WTC11 (cell line): ENCODE data around the gene ADGRF5.

ENCODE experiments used
- FOXP1 ChIP-seq: sonication (generic); formaldehyde crosslinking; IDR thresholded peaks from 2 replicates; pipeline ENCODE4 v1.8.0; 2022; ENCODE audit warnings: missing genetic modification reagents, mild to moderate bottlenecking, moderate library complexity, borderline replicate concordance
- IRF2 ChIP-seq: sonication (generic); formaldehyde crosslinking; IDR thresholded peaks from 2 replicates; pipeline ENCODE4 v1.8.0; 2022; ENCODE audit warnings: low read depth, missing genetic modification reagents, borderline replicate concordance
- JUN ChIP-seq: sonication (generic); formaldehyde crosslinking; IDR thresholded peaks from 2 replicates; pipeline ENCODE4 v1.8.0; 2023; ENCODE audit warnings: mild to moderate bottlenecking, missing genetic modification reagents
- MYBL2 ChIP-seq: sonication (generic); formaldehyde crosslinking; IDR thresholded peaks from 2 replicates; pipeline ENCODE4 v1.8.1; 2023; ENCODE audit warnings: mild to moderate bottlenecking, moderate library complexity, missing genetic modification reagents
- SMAD3 ChIP-seq: sonication (generic); formaldehyde crosslinking; IDR thresholded peaks from 2 replicates; pipeline ENCODE4 v1.8.0; 2022; ENCODE audit warnings: missing genetic modification reagents, mild to moderate bottlenecking, borderline replicate concordance
- SP1 ChIP-seq: sonication (generic); formaldehyde crosslinking; conservative IDR thresholded peaks from 2 replicates; pipeline ENCODE4 v1.8.1; 2022; ENCODE audit warnings: missing genetic modification reagents
- ZNF263 ChIP-seq: sonication (generic); formaldehyde crosslinking; IDR thresholded peaks from 2 replicates; pipeline ENCODE4 v1.8.1; 2022; ENCODE audit warnings: low read depth, mild to moderate bottlenecking, moderate library complexity, missing genetic modification reagents
- ZNF317 ChIP-seq: sonication (generic); formaldehyde crosslinking; IDR thresholded peaks from 2 replicates; pipeline ENCODE4 v1.8.1; 2023; ENCODE audit warnings: low read depth, mild to moderate bottlenecking, moderate library complexity, missing genetic modification reagents, borderline replicate concordance
- TF ChIP-seq, protein P1 (sequence below): fragments of 200-600 bp; IDR thresholded peaks from 2 replicates; pipeline ENCODE4 v1.8.0; 2022; ENCODE audit warnings: antibody characterized with exemption
- TF ChIP-seq, protein P2 (sequence below): sonication (generic); formaldehyde crosslinking; IDR thresholded peaks from 2 replicates; pipeline ENCODE4 v1.8.1; 2023; ENCODE audit warnings: mild to moderate bottlenecking, missing genetic modification reagents, moderate library complexity
- TF ChIP-seq, protein P3 (sequence below): sonication (generic); formaldehyde crosslinking; IDR thresholded peaks from 2 replicates; pipeline ENCODE4 v1.8.1; 2022; ENCODE audit warnings: low read depth, mild to moderate bottlenecking, moderate library complexity, missing genetic modification reagents, borderline replicate concordance
- TF ChIP-seq, protein P4 (sequence below): sonication (generic); formaldehyde crosslinking; IDR thresholded peaks from 2 replicates; pipeline ENCODE4 v1.8.1; 2022; ENCODE audit warnings: low read depth, missing genetic modification reagents, borderline replicate concordance

DNA sequence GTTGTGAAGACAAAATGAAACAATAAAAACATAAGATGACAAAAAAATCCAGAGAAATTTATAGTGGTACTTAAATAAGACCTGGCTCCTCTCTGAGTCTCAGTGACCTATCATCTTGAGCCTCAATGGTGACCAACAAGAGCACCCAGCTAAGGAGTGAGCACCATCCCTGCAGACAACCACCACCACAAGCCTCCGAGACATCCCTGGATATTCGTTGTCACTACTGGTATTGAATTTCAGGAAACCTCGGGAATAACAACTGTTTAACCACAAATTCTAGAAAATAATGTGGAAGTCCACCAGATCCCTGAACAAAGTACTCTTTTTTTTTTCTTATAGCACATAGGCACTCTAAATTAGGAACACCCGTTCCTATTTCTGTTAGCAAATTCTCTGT is 32.2 kb upstream of the ADGRF5 start:
- TF ChIP-seq, protein P1, sequence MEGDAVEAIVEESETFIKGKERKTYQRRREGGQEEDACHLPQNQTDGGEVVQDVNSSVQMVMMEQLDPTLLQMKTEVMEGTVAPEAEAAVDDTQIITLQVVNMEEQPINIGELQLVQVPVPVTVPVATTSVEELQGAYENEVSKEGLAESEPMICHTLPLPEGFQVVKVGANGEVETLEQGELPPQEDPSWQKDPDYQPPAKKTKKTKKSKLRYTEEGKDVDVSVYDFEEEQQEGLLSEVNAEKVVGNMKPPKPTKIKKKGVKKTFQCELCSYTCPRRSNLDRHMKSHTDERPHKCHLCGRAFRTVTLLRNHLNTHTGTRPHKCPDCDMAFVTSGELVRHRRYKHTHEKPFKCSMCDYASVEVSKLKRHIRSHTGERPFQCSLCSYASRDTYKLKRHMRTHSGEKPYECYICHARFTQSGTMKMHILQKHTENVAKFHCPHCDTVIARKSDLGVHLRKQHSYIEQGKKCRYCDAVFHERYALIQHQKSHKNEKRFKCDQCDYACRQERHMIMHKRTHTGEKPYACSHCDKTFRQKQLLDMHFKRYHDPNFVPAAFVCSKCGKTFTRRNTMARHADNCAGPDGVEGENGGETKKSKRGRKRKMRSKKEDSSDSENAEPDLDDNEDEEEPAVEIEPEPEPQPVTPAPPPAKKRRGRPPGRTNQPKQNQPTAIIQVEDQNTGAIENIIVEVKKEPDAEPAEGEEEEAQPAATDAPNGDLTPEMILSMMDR: no peak
- TF ChIP-seq SMAD3 (no peak), ZNF263 (CRISPR knock-in tag) (no peak), MYBL2 (CRISPR knock-in tag) (no peak), SP1 (CRISPR knock-in tag) (no peak), FOXP1 (CRISPR knock-in tag) (no peak), IRF2 (CRISPR knock-in tag) (no peak), JUN (CRISPR knock-in tag) (no peak), ZNF317 (CRISPR knock-in tag) (no peak)
- TF ChIP-seq, protein P2, sequence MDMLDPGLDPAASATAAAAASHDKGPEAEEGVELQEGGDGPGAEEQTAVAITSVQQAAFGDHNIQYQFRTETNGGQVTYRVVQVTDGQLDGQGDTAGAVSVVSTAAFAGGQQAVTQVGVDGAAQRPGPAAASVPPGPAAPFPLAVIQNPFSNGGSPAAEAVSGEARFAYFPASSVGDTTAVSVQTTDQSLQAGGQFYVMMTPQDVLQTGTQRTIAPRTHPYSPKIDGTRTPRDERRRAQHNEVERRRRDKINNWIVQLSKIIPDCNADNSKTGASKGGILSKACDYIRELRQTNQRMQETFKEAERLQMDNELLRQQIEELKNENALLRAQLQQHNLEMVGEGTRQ (CRISPR knock-in tag): no peak
- TF ChIP-seq, protein P3, sequence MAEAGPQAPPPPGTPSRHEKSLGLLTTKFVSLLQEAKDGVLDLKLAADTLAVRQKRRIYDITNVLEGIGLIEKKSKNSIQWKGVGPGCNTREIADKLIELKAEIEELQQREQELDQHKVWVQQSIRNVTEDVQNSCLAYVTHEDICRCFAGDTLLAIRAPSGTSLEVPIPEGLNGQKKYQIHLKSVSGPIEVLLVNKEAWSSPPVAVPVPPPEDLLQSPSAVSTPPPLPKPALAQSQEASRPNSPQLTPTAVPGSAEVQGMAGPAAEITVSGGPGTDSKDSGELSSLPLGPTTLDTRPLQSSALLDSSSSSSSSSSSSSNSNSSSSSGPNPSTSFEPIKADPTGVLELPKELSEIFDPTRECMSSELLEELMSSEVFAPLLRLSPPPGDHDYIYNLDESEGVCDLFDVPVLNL (CRISPR knock-in tag): no peak
- TF ChIP-seq, protein P4, sequence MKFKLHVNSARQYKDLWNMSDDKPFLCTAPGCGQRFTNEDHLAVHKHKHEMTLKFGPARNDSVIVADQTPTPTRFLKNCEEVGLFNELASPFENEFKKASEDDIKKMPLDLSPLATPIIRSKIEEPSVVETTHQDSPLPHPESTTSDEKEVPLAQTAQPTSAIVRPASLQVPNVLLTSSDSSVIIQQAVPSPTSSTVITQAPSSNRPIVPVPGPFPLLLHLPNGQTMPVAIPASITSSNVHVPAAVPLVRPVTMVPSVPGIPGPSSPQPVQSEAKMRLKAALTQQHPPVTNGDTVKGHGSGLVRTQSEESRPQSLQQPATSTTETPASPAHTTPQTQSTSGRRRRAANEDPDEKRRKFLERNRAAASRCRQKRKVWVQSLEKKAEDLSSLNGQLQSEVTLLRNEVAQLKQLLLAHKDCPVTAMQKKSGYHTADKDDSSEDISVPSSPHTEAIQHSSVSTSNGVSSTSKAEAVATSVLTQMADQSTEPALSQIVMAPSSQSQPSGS (CRISPR knock-in tag): no peak
